H1 (cell line): ENCODE results near the gene TENT4A. TPM values are rescaled to one million over a fixed set of nuclear protein-coding genes. Genes with fewer than 3 reads are reported as not detected.

Source experiments
- CTCF ChIA-PET: fragments of 300-600 bp; sonication (Branson Sonifier 250); formaldehyde crosslinking; loops from one replicate; lab custom pipeline; 2021; ENCODE audit not compliant: partially characterized antibody; lab: Charles Lee
- POLR2A ChIA-PET: fragments of 300-600 bp; sonication (Branson Sonifier 250); formaldehyde crosslinking; loops from one replicate; lab custom pipeline; 2021; ENCODE audit warnings: inconsistent platforms; ENCODE audit not compliant: partially characterized antibody; lab: Charles Lee
- DNase-seq, 2 experiments: peaks; one replicate each; pipeline versions ENCODE4 v3.0.0 to v3.0.0-alpha.2; 2010 to 2022; ENCODE audit warnings: low spot score in 2 of 2, low read depth in 1 of 2, mixed read lengths in 1 of 2
- FAIRE-seq: peaks from 2 replicates; lab custom pipeline; 2011; peaks lifted over from hg19 to GRCh38; lab: Jason Lieb, UNC
- H2AFZ ChIP-seq: 2 replicates; pipeline ENCODE4 v1.8.1; 2012; ENCODE audit warnings: low read length, inconsistent platforms
- H2AK5ac ChIP-seq: 2 replicates; pipeline ENCODE4 v1.6.1; 2013; ENCODE audit warnings: low read depth, low read length
- H2BK120ac ChIP-seq: replicated peaks from 2 replicates; pipeline ENCODE3; 2013; ENCODE audit warnings: low read depth, low read length, inconsistent platforms
- H2BK12ac ChIP-seq: 2 replicates; pipeline ENCODE4 v1.6.1; 2013; ENCODE audit warnings: low read depth, low read length
- H2BK15ac ChIP-seq: 2 replicates; pipeline ENCODE4 v1.6.1; 2013; ENCODE audit warnings: low read length
- H2BK20ac ChIP-seq: 2 replicates; pipeline ENCODE4 v1.6.1; 2013; ENCODE audit warnings: low read length
- H2BK5ac ChIP-seq: 2 replicates; pipeline ENCODE4 v1.6.1; 2013; ENCODE audit warnings: low read depth, low read length
- H3K14ac ChIP-seq: 2 replicates; pipeline ENCODE4 v1.6.1; 2013; ENCODE audit warnings: inconsistent platforms; ENCODE audit not compliant: insufficient read length
- H3K18ac ChIP-seq: 2 replicates; pipeline ENCODE4 v1.6.1; 2013; ENCODE audit warnings: low read length; ENCODE audit errors: extremely low read depth
- H3K23ac ChIP-seq: 2 replicates; pipeline ENCODE4 v1.6.1; 2013; ENCODE audit warnings: inconsistent platforms; ENCODE audit not compliant: insufficient read length
- H3K23me2 ChIP-seq: 2 replicates; pipeline ENCODE4 v1.6.1; 2013; ENCODE audit warnings: low read depth, low read length
- H3K27ac ChIP-seq: 2 replicates; pipeline ENCODE4 v1.6.1; 2011; ENCODE audit warnings: low read depth, low read length, inconsistent platforms
- H3K27me3 ChIP-seq, 4 experiments: replicated peaks in 1 of 4; 1 replicate in 1 of 4; 2 replicates in 3 of 4; pipeline versions ENCODE4 v1.6.1 to v1.8.1; 2011 to 2013; ENCODE audit warnings: low read length in 3 of 4, mild to moderate bottlenecking in 3 of 4, inconsistent platforms in 2 of 4, mixed read lengths in 2 of 4, moderate library complexity in 1 of 4; ENCODE audit not compliant: control insufficient read depth in 3 of 4, insufficient read depth in 3 of 4; ENCODE audit errors: extremely low read depth in 1 of 4
- H3K36me3 ChIP-seq, 4 experiments: 2 replicates each; pipeline versions ENCODE4 v1.6.1 to v1.8.1; 2011 to 2013; ENCODE audit warnings: mild to moderate bottlenecking in 4 of 4, low read length in 3 of 4, moderate library complexity in 2 of 4, control low read depth in 1 of 4, inconsistent platforms in 1 of 4; ENCODE audit not compliant: insufficient read depth in 4 of 4, control insufficient read depth in 2 of 4
- H3K4ac ChIP-seq: replicated peaks from 2 replicates; pipeline ENCODE3; 2013; ENCODE audit warnings: low read length, low read depth, mixed read lengths, inconsistent platforms; ENCODE audit not compliant: insufficient read length
- H3K4me1 ChIP-seq, 4 experiments: replicated peaks in 1 of 4; 1 replicate in 1 of 4; 2 replicates in 3 of 4; pipeline versions ENCODE4 v1.6.1 to v1.8.1; 2011 to 2013; ENCODE audit warnings: low read length in 3 of 4, inconsistent platforms in 2 of 4, mixed read lengths in 1 of 4; ENCODE audit not compliant: insufficient read depth in 4 of 4, control insufficient read depth in 3 of 4
- H3K4me2 ChIP-seq, 2 experiments: 2 replicates each; pipeline versions ENCODE4 v1.6.1 to v1.8.1; 2011 to 2013; ENCODE audit warnings: low read depth in 2 of 2, low read length in 2 of 2, control low read depth in 1 of 2, inconsistent platforms in 1 of 2, mild to moderate bottlenecking in 1 of 2; ENCODE audit not compliant: insufficient read depth in 1 of 2
- H3K4me3 ChIP-seq, 4 experiments: fragments of 200-600, 300-600 bp in 1 of 4; sonication (generic), shearing (Covaris generic), sonication (Bioruptor Twin) in 1 of 4; 2 replicates each; pipeline versions ENCODE4 v1.5.1 to v1.8.1; 2011 to 2016; ENCODE audit warnings: low read length in 4 of 4, low read depth in 3 of 4, control low read depth in 2 of 4, inconsistent platforms in 2 of 4, mild to moderate bottlenecking in 2 of 4, mixed read lengths in 1 of 4, moderate library complexity in 1 of 4; ENCODE audit not compliant: insufficient read depth in 2 of 4; ENCODE audit errors: extremely low read depth in 1 of 4
- H3K56ac ChIP-seq: replicated peaks from 2 replicates; pipeline ENCODE3; 2013; ENCODE audit warnings: low read depth, mild to moderate bottlenecking, mixed read lengths, low read length, inconsistent platforms; ENCODE audit not compliant: insufficient read length
- H3K79me1 ChIP-seq: 2 replicates; pipeline ENCODE4 v1.6.1; 2013; ENCODE audit warnings: low read depth, low read length, control low read depth
- H3K79me2 ChIP-seq, 2 experiments: 2 replicates each; pipeline versions ENCODE4 v1.6.1 to v1.8.1; 2012 to 2013; ENCODE audit warnings: low read length in 2 of 2, mild to moderate bottlenecking in 2 of 2, inconsistent platforms in 1 of 2; ENCODE audit not compliant: insufficient read depth in 2 of 2, control insufficient read depth in 1 of 2
- H3K9ac ChIP-seq, 4 experiments: replicated peaks in 1 of 4; 1 replicate in 1 of 4; 2 replicates in 3 of 4; pipeline versions ENCODE4 v1.6.1 to v1.8.1; 2011 to 2013; ENCODE audit warnings: low read depth in 3 of 4, low read length in 3 of 4, control low read depth in 2 of 4, mild to moderate bottlenecking in 2 of 4, moderate library complexity in 2 of 4, inconsistent platforms in 1 of 4; ENCODE audit errors: extremely low read depth in 1 of 4
- H3K9me3 ChIP-seq, 2 experiments: 2 replicates each; pipeline versions ENCODE4 v1.6.1 to v1.8.1; 2012 to 2013; ENCODE audit warnings: mild to moderate bottlenecking in 2 of 2, moderate library complexity in 2 of 2, control low read depth in 1 of 2, inconsistent platforms in 1 of 2, low read depth in 1 of 2, low read length in 1 of 2, mixed read lengths in 1 of 2; ENCODE audit not compliant: insufficient read depth in 2 of 2
- H4K20me1 ChIP-seq, 2 experiments: replicated peaks in 1 of 2; 2 replicates each; pipeline versions ENCODE3 to v1.8.1; 2011 to 2013; ENCODE audit warnings: inconsistent platforms in 2 of 2, low read length in 2 of 2, mild to moderate bottlenecking in 1 of 2; ENCODE audit not compliant: insufficient read depth in 2 of 2, control insufficient read depth in 1 of 2
- H4K5ac ChIP-seq: 2 replicates; pipeline ENCODE4 v1.6.1; 2013; ENCODE audit warnings: low read length, low read depth, mixed read lengths, inconsistent platforms; ENCODE audit not compliant: insufficient read length
- H4K8ac ChIP-seq: 2 replicates; pipeline ENCODE4 v1.8.0; 2013; ENCODE audit warnings: mild to moderate bottlenecking, moderate library complexity, low read length, inconsistent platforms; ENCODE audit not compliant: insufficient read depth; ENCODE audit errors: extremely low read depth
- H4K91ac ChIP-seq: replicated peaks from 2 replicates; pipeline ENCODE3; 2013; ENCODE audit warnings: low read length, mixed read lengths, inconsistent platforms; ENCODE audit not compliant: insufficient read length
- NRF1 ChIP-seq: IDR thresholded peaks from 2 replicates; pipeline ENCODE4 v1.6.1; 2011; ENCODE audit warnings: mild to moderate bottlenecking, low read depth, low read length, improper control_type of control experiment
- RNF2 ChIP-seq: fragments of 200-900, 300-1000 bp; sonication (generic); IDR thresholded peaks from 2 replicates; pipeline ENCODE4 v1.7.1; 2016; ENCODE audit warnings: borderline replicate concordance, low read depth, mild to moderate bottlenecking, antibody characterized with exemption, low read length; ENCODE audit not compliant: poor library complexity, severe bottlenecking; ENCODE audit errors: missing control alignments
- TEAD4 ChIP-seq: IDR thresholded peaks from 2 replicates; pipeline ENCODE4 v1.6.1; 2012; ENCODE audit warnings: low read depth, low read length, inconsistent platforms, mixed read lengths
- WGBS, 2 experiments: shearing (Covaris generic) in 1 of 2; methylation state at CpG; one replicate each; pipeline versions ENCODE4 v1.1.6 to v1.1.7; 2013 to 2015; ENCODE audit warnings: low lambda C conversion rate in 2 of 2, mixed read lengths in 2 of 2, inconsistent platforms in 1 of 2, low coverage in 1 of 2, missing lambda C conversion rate in 1 of 2; ENCODE audit not compliant: insufficient replicate concordance in 2 of 2, insufficient coverage in 1 of 2, insufficient read length in 1 of 2; ENCODE audit errors: extremely low coverage in 1 of 2, missing lambda C conversion rate in 1 of 2; 5-methylcytosine and 5-hydroxymethylcytosine counted together
- polyA plus RNA-seq, 7 experiments: library from polyadenylated mRNA; depleted of rRNA in 3 of 7; stranded (reverse) in 5 of 7; unstranded in 2 of 7; fragments of >200 nt in 5 of 7; fragments of 200-250 nt in 2 of 7; gene quantifications; 1 replicate in 5 of 7; 2 replicates in 1 of 7; 4 replicates in 1 of 7; pipeline versions ENCODE4 v1.2.1 to v1.2.3, GENCODE V29; 2011 to 2013; ENCODE audit warnings: missing spikeins in 2 of 7, mixed read lengths in 2 of 7
- total RNA-seq: library from RNA; stranded (reverse); fragmentation: NEBNext Ultra II Directional; extraction: Animal tissue kit (Norgen Biotek cat#: 25700); gene quantifications from 2 replicates; pipeline ENCODE4 v1.2.1, GENCODE V29; 2021

TENT4A gene
- total and polyA plus RNA-seq, 2 of the 8 experiments (the other 6 are each of a cell fraction or from before 2014, with no cell fraction given), result 8.9 to 25.1 TPM

- no peak overlapping the region for H3K4me2 ChIP-seq
- no peak overlapping the region for H2AFZ ChIP-seq
- H3K36me3 ChIP-seq, result no peaks in the 10 kb centered on the region
- 90% methylated on average over 8 of the region's 8 CpGs; no CpG with 5 or more reads in 1 of the 2 experiments for WGBS, 2 experiments
- H3K79me2 ChIP-seq, result peaks cover 17 to 96% of the 10 kb centered on the region in 2 experiments
- no peaks in the 10 kb centered on the region for H3K27me3 ChIP-seq
- ChIA-PET CTCF (interaction anchor here (0.8 to 4.1 kb wide), 3 partner anchors 21 to 159 kb away, joined by 3 to 25 read pairs (median 4); no protein-coding TSS in a partner anchor), POLR2A (no interaction called here)
- no peak overlapping the region for H2BK20ac ChIP-seq
- H3K23ac ChIP-seq, result no peak overlapping the region
- no peak overlapping the region for H3K27ac ChIP-seq
- no peak overlapping the region for H3K18ac ChIP-seq
- H3K4me3 ChIP-seq, result no peak overlapping the region
- no peak overlapping the region for H2BK120ac ChIP-seq
- no peak overlapping the region for H2BK15ac ChIP-seq
- no peak overlapping the region for H4K91ac ChIP-seq
- H2BK5ac ChIP-seq, result no peak overlapping the region
- no peak overlapping the region for H2AK5ac ChIP-seq
- H3K4me1 ChIP-seq, result peaks cover 3 to 12% (median 9%) of the 10 kb centered on the region in 4 experiments; a peak in 6 of 7 replicates
- H4K8ac ChIP-seq, result no peak overlapping the region
- peaks cover 33 to 64% of the 10 kb centered on the region in 2 experiments for H4K20me1 ChIP-seq
- H3K9me3 ChIP-seq, result no peaks in the 10 kb centered on the region
- H3K79me1 ChIP-seq, result peaks cover 43% of the 10 kb centered on the region
- H3K56ac ChIP-seq, result no peak overlapping the region
- FAIRE-seq (no peak), DNase-seq (no peak)
- TF ChIP-seq NRF1, result no peak
- no peak for TF ChIP-seq TEAD4
- no peak for TF ChIP-seq RNF2
- H2BK12ac ChIP-seq, result no peak overlapping the region
- H3K4ac ChIP-seq, result no peak overlapping the region
- no peak overlapping the region for H4K5ac ChIP-seq
- no peak overlapping the region for H3K9ac ChIP-seq
- H3K14ac ChIP-seq, result no peak overlapping the region
- no peaks in the 10 kb centered on the region for H3K23me2 ChIP-seq
These were observed 11.2 kb downstream of the TENT4A start for GRCh38 chr5:6724321-6724929.
